ENCODE measurements around the gene ATAT1. TPM values are rescaled to one million over a fixed set of nuclear protein-coding genes. Genes with fewer than 3 reads are reported as not detected.

Gene ATAT1
- total RNA-seq, 1 donor from 2014 or later: 13.3 TPM

DNA sequence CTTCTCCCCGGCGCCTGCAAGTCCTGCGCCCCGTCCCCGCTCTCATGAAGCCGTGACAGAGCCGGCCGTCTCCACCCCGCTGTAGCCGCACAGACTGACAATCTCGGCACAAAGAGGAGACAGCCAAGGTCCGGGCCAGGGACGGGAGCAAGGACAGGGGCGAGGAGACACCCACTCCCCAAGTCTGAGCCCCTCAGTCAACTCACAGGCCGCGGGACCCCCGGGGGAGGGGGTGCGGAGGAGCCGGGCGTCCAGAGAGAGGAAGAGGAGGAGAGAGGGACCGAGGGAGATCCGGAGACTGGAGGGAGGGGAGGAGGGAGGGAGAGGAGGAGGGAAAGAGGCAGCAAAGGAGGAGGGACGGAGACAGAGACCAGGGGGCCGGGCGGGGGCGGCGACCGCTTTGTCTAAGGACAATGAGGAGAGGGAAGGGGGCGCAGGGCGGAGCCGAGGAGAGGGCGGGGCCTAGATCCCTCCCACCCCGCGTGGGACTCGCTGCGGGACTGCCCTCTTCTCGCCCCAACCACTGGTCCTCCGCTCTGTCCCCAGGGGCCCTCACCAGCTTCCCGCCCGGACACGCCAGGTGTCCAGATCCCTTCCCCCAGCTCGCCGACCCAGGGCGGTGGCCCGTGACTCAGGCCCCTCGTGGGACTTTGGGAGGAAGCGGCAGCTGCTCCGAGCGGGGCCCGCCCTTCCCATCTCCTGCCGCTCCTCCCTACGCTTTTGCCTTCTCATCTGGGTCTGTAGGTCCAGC lies 60.4 kb downstream of the ATAT1 start:
- peaks cover 70% of the 10 kb centered on the region for H3K4me1 ChIP-seq

DNA sequence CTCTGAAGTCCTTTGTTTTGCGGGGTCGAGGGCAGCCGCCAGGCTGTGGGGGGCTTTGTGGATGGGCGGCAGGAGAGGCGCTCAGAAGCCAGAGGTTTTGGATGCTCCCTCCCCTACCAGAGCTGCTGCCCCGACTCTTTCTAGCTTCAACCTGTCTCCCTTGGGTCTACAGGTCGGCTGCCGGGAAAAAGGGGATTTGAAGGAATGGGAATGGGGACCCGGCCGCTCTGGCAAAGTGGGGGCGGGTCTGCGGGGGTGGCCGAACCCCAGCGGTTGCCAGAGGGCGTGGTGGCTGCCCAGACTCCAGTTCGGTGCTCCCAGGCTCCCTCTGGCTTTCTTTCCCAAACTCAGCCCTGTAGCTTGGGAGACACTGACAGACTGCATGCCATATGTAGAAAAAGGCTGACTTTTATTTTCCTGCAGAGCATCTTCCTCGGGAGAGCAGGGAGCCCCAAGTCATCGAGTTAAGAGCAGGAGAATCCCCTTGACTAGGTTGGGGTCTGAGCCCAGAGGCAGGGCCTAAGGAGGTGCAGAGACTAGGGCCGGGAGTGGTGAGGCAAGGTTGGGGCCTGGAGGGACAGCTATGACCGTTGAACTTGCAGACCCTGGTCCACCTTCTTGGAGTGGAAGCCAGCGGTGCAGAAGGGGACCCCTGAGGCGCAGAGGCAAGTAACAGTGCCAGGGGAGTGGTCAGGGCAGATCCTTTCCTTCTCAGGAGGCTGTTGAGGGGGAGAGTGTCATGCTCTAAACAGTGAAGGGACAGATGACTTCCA lies 61.2 kb downstream of the ATAT1 start:
- Histone ChIP-seq H3K27ac (peak overlapping the region; percentile 92), H3K27me3 (no peaks in the 10 kb centered on the region), H3K4me1 (peaks cover 62% of the 10 kb centered on the region), H3K9me3 (no peaks in the 10 kb centered on the region), H3K36me3 (no peaks in the 10 kb centered on the region), H3K4me3 (peak overlapping the region; percentile 93 to 97)
- TF ChIP-seq POLR2A (IDR thresholded peaks at IDR 0.05): no peak
- TF ChIP-seq, protein P1, sequence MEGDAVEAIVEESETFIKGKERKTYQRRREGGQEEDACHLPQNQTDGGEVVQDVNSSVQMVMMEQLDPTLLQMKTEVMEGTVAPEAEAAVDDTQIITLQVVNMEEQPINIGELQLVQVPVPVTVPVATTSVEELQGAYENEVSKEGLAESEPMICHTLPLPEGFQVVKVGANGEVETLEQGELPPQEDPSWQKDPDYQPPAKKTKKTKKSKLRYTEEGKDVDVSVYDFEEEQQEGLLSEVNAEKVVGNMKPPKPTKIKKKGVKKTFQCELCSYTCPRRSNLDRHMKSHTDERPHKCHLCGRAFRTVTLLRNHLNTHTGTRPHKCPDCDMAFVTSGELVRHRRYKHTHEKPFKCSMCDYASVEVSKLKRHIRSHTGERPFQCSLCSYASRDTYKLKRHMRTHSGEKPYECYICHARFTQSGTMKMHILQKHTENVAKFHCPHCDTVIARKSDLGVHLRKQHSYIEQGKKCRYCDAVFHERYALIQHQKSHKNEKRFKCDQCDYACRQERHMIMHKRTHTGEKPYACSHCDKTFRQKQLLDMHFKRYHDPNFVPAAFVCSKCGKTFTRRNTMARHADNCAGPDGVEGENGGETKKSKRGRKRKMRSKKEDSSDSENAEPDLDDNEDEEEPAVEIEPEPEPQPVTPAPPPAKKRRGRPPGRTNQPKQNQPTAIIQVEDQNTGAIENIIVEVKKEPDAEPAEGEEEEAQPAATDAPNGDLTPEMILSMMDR (IDR thresholded peaks at IDR 0.05): peak in 1 of 3 experiments; percentile 20
- peak in 1 of 2 donors; percentile 2 for TF ChIP-seq POLR2AphosphoS5 (IDR thresholded peaks at IDR 0.05; ENCODE audit: insufficient read depth in 1 of 2, low read depth in 1 of 2)
- DNase-seq (ENCODE audit: extremely low spot score in 2 of 2): no peak
- intact Hi-C loops (cut with DNase I): loop anchor here (2.0 to 10.0 kb wide), 3 partner anchors 33 to 197 kb away; partner anchors contain the start of genes DDR1, MRPS18B, PPP1R10 and TUBB

More for the DNA sequence above, 60.4 kb downstream of the ATAT1 start:
- TF ChIP-seq, protein P1 (IDR thresholded peaks at IDR 0.05): no peak
- TF ChIP-seq POLR2AphosphoS5 (IDR thresholded peaks at IDR 0.05; ENCODE audit: insufficient read depth in 1 of 2, low read depth in 1 of 2) (peak; percentile 96 to 98), POLR2A (IDR thresholded peaks at IDR 0.05) (peak in 1 of 2 donors; percentile 43)
- Histone ChIP-seq H3K27me3 (no peaks in the 10 kb centered on the region), H3K27ac (peak overlapping the region; percentile 92), H3K4me3 (peak overlapping the region; percentile 93 to 97), H3K9me3 (no peaks in the 10 kb centered on the region), H3K36me3 (no peaks in the 10 kb centered on the region)
- intact Hi-C loops (cut with DNase I): loop anchor here (2.0 to 10.0 kb wide), 3 partner anchors 34 to 198 kb away; partner anchors contain the start of genes DDR1, MRPS18B, PPP1R10 and TUBB
- peak in 1 of 2 donors; percentile 99 for DNase-seq (ENCODE audit: extremely low spot score in 2 of 2)

DNA sequence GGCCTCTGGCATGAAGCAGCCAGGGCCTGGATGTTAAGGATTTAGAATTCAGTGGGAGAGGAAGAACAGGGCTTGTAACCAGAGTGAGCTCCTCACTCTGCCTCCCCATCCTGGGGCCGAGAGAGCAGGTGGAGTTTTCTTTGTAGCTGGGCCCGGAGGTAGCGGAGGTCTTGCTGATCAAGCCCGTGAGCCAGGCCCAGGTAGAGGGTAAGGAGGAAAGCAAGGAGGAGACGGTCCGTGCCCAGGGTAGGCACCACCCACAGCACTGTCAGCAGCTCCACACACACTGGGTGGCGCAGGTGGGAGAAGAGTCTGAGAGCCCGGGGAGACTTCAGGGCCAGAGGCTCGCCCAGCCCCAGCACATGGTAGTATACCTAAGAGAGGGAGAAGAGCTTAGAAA lies 61.9 kb downstream of the ATAT1 start:
- TF ChIP-seq POLR2A (IDR thresholded peaks at IDR 0.05) (no peak), POLR2AphosphoS5 (IDR thresholded peaks at IDR 0.05; ENCODE audit: insufficient read depth in 1 of 2, low read depth in 1 of 2) (no peak)
- TF ChIP-seq, protein P1 (IDR thresholded peaks at IDR 0.05): no peak
- peak overlapping the region; percentile 92 for H3K27ac ChIP-seq
- no peaks in the 10 kb centered on the region for H3K27me3 ChIP-seq
- H3K4me1 ChIP-seq: peaks cover 55% of the 10 kb centered on the region
- H3K4me3 ChIP-seq: peak overlapping the region in 1 of 2 donors; percentile 93
- H3K36me3 ChIP-seq: no peaks in the 10 kb centered on the region
- intact Hi-C loops (cut with DNase I): loop anchor here (10.0 kb wide), 2 partner anchors 74 to 196 kb away; partner anchors contain the start of genes DDR1, MRPS18B and PPP1R10
- no peak for DNase-seq (ENCODE audit: extremely low spot score in 2 of 2)
- H3K9me3 ChIP-seq: no peaks in the 10 kb centered on the region

DNA sequence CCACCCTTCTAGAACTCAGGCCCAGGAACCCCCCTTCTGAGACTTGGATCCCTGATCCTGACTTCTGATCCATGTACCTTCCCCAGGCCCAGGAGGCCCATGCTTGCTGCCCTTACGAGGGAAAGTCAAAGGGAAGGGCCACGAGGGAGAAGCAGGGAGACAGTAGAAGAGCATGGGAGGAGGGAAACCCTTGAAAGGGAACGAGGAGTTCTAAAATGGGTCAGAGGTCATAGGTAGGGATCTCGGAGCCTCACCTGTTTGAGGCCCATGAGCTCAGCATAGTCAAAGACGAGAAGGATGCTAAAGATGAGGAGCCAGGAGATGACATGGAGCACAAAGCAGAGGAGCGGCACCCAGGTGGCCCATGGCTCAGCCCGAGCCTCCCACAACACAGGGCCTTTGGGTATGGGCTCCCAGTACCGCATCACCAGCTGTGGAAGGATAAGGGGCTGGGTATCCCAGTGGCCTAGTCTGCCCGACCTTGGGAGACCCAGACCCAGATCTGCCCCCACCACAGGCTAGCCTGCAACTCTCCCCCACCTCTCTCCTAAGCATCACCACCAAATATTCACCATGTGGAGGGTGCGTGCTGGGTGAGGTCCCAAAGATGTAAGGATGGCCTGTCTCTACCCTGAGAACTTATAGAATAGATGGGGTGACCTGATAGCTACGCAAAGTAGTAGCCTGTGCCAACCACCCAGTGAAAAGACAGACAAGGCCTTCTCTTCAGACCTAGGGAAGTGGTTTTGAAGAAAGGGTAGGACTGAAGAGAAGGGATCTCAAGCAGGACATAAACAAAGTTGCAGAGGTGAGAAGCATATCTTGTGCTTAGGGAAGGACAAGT lies 62.6 kb downstream of the ATAT1 start:
- H3K4me3 ChIP-seq: peak overlapping the region; percentile 55 to 76
- no peak for DNase-seq (ENCODE audit: extremely low spot score in 2 of 2)
- H3K27ac ChIP-seq: peak overlapping the region; percentile 92
- no peaks in the 10 kb centered on the region for H3K27me3 ChIP-seq
- TF ChIP-seq POLR2A (IDR thresholded peaks at IDR 0.05): no peak
- no peak for TF ChIP-seq POLR2AphosphoS5 (IDR thresholded peaks at IDR 0.05; ENCODE audit: insufficient read depth in 1 of 2, low read depth in 1 of 2)
- TF ChIP-seq, protein P1 (IDR thresholded peaks at IDR 0.05): no peak
- no peaks in the 10 kb centered on the region for H3K36me3 ChIP-seq
- no peaks in the 10 kb centered on the region for H3K9me3 ChIP-seq
- intact Hi-C loops (cut with DNase I): loop anchor here (10.0 kb wide), 2 partner anchors 74 to 196 kb away; partner anchors contain the start of genes DDR1, MRPS18B and PPP1R10
- peaks cover 48% of the 10 kb centered on the region for H3K4me1 ChIP-seq

Measured in vagina (tissue), 2 donors.